Measurements from ENCODE around the gene KRTAP10-4.
A peak's percentile ranks its signal among the peaks of the same experiment; 100 is the strongest.
"Not testable (repeated sequence)": the region's sequence is repeated elsewhere in the genome, so short reads cannot be mapped to it uniquely, and the experiment has no call there.

The KRTAP10-4 gene

DNA sequence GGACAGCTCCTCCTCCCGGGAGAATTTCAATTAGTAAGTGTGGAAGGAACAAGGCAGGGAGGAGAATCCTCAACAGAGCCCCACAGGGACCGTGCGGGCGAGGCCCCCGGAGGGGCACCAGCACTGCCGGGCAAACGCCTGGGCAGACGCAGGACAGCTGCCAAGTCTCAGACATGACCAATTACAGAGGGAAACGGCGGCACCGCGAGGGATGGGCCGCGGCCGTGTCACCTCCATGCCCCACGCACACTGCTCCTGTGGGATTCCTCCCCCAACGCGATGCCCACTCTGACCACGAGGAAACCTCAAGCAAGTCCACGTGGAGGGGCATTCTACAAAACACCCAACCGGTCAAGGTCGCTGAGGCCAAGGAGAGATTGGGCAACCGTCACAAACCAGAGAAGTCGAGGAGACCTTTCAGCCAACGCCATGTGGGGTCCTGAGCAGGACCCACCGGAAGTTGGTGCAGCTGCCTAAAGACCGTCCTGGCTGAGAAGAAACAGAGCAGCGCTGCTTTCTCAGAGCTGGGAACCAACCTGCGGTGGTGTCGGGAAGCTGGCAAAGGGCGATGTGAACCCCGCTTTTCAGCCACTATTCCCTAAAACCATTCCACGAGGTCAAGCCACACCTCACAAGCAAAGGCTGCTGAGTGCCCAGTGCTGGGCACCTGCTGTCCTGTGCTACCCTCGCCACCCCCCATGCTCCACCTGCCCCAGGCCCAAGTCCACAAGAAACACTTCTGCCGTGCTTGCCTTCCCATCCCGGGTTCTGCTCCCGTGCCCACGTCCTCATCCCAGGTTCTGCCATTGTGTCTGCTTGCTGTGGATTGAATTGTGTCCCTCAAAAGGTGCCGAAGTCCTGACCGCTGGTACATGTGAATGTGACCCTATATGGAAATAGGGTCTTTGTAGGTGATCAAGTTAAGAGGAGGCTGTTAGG, 1.4 kb upstream of the KRTAP10-4 start:
- DNase-seq = peak in 3 of 42 donors; percentile 19 to 33 (median 30)
- intact Hi-C loops (cut with DNase I) = no loop called here

DNA sequence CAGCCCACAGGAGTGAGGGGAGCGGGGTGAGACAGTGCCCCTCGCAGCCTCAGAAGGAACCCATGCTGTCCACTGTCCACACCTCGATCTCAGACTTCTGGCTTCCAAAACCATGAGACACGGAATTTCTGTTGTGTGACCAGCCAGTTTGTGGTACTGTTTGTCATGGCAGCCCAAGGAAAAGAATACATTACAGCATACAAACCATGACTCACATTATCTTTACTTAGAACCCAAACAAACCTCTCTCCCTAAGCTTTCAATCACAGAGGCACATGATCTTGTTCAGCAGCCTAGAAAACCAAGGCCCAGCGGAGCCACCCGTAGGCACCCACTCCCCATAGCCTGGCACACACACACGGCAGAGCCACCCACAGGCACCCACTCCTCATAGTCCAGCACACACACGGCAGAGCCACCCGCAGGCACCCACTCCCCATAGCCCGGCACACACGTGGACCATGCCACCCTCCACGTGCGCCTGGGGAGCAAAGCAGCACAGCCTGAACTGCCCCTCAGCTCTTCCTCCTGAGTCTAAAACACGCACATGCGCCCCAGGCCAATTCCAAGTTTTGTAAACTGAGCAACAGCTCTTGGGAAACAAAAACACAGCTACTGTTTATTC, 458 bp upstream of the KRTAP10-4 start:
- DNase-seq = peak in 3 of 42 donors; percentile 20 to 34 (median 27)
- intact Hi-C loops (cut with DNase I) = no loop called here

DNA sequence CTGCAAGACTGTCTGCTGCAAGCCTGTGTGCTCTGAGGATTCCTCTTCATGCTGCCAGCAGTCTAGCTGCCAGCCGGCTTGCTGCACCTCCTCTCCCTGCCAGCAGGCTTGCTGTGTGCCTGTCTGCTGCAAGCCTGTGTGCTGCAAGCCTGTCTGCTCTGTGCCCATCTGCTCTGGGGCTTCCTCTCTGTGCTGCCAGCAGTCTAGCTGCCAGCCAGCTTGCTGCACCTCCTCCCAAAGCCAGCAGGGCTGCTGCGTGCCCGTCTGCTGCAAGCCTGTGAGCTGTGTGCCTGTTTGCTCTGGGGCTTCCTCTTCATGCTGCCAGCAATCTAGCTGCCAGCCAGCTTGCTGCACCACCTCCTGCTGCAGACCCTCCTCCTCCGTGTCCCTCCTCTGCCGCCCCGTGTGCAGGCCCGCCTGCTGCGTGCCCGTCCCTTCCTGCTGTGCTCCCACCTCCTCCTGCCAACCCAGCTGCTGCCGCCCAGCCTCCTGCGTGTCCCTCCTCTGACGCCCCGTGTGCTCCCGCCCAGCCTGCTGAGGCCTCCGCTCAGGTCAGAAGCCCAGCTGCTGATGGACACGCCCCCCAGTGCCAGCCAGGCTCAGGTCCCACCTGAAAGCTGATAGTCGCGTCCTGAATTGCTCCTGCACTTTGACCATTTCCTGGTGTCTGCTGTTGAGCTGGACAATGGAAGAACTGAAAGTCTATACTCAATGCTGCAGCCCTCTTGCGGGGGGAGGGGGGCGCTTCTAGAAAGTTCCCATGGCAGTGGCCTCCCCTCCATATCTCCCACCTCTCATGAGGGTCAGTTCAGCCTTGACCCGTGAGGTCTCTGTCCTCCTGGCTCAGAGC, 1.2 kb downstream of the KRTAP10-4 start:
- DNase-seq = peak in 3 of 42 donors; percentile 12 to 28 (median 13)
- intact Hi-C loops (cut with DNase I) = no loop called here

DNA sequence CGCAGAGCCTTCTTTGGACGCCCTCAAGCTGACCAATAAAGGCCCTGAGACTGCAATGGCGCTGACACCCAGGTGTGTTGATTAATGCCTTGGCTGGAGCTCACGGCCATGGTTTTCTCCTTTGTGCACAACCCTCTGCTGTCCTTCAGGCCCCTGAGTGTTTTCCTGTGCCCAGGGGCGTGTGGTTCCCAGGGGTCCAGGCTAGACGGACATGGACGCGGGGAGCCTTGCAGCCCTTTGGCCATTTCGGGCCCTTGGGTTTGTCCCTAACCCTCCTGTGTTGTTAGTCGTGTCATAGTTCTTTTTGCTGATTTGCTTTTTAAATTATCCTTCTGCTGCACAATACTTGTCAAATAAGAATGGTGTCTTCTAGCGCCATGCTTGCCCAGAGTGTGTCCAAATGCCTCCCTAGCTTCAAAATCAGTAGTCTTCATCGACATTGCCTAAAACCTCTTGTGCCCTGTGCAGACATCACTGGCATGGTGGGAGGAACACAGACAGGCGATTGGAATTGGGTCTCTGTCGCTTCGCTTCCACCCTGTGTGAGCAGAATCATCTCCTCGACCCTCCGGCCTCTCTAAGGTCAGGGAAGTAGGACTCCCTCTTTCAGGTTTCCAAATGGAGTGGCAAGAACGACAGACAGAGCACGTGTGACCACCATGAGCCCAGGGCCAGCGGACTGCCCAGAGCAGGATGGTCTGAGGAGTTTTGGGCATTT, 1.9 kb downstream of the KRTAP10-4 start:
- intact Hi-C loops (cut with DNase I) = no loop called here
- DNase-seq = peak in 1 of 42 donors; percentile 22

DNA sequence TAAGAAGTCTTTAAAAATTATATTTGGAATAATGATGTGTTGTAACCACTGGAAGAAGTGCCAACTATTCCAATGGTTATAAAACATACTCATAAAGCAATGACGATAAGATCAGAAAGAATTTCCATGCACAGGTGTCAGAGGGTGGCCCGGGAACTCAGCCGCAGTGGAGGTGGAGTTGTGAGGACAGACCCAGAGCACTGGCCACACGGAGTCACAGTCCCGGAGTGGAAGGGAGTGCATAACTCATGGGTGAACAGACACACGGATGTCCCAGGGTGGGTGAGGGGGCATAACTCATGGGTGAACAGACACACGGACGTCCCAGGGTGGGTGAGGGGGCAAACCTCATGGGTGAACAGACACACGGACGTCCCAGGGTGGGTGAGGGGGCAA, 2.5 kb downstream of the KRTAP10-4 start:
- DNase-seq = peak in 3 of 42 donors; percentile 16 to 27 (median 20)
- intact Hi-C loops (cut with DNase I) = no loop called here

DNA sequence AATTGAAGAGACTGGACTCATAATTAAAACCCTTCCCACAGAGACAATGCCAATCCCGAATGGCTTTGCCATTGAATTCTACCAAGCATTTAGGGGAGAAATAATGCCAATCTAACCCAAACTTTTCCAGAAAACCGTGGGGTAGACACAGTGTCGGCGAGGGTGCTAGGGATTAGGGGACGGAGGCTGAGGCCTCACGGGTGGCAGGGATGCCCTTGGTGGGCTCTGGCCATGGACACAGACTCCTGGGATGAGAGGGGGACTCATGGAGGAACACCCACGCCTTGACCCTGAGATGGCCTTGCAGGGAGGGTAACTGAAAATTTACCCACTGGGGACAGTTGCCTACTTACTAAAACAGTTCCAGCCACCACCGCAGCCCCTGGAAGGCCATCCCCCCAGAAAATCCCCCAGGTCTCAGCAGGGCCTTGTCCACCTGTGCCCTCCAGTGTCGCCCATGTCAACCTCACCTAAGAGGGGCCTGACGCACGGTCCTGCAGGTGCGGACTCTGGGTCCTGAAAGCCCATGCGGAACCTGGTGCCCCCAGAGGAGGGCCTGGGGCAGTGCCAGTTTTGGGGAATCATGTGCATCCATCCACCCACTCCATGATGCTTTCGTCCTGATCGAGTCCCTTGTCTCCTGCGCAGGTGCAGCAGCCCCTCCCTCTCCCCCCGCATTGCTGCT, 5.0 kb downstream of the KRTAP10-4 start:
- DNase-seq = peak in 2 of 42 donors; percentile 26 to 28
- intact Hi-C loops (cut with DNase I) = no loop called here

DNA sequence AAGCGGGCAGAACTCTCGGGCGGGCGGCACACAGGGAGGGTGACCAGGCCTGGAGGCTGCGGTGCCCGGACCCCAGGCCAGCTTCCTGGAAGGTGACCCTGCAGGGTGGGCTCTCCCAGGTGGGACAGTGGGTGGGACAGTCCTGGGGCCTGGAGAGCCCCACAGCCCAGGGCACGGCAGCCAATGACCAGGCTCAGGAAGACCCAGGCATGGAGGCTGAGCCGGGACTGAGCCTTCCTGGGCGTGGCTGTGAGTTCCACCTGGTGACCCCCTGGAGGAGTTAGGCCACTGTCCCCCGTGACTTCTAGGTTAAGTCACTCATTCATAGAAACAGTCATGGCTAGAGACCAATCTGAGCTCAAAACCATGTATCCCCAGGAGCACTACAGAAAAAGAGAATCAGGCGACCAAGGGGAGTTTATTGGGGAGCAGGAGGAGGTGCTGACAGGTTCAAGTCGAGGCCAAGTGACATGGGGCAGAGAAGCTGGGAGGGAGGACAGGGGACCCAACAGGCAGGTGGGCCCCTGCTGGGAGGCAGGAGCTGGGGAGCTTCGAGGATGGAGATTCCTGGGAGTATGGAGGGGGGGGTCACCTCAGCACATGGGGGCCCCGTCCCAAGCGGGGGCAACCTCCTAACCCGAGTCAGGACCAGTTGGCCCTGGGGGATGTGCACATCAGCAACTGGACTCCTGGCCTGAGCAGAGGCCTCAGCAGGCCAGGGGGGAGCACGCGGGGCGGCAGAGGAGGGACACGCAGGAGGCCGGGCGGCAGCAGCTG, 5.7 kb downstream of the KRTAP10-4 start:
- intact Hi-C loops (cut with DNase I) = no loop called here
- DNase-seq = peak in 2 of 42 donors; percentile 28 to 30

DNA sequence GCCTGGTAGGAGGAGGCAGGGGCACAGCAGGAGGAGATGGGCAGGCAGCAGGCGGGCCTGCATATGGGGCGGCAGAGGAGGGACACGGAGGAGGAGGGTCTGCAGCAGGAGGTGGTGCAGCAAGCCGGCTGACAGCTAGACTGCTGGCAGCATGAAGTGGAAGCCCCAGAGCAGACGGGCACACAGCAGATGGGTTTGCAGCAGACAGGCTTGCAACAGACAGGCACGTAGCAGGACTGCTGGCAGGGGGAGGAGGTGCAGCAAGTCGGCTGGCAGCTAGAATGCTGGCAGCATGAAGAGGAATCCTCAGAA, 6.3 kb downstream of the KRTAP10-4 start:
- peak in 3 of 42 donors; percentile 16 to 31 (median 23) for DNase-seq
- intact Hi-C loops (cut with DNase I) = no loop called here

DNA sequence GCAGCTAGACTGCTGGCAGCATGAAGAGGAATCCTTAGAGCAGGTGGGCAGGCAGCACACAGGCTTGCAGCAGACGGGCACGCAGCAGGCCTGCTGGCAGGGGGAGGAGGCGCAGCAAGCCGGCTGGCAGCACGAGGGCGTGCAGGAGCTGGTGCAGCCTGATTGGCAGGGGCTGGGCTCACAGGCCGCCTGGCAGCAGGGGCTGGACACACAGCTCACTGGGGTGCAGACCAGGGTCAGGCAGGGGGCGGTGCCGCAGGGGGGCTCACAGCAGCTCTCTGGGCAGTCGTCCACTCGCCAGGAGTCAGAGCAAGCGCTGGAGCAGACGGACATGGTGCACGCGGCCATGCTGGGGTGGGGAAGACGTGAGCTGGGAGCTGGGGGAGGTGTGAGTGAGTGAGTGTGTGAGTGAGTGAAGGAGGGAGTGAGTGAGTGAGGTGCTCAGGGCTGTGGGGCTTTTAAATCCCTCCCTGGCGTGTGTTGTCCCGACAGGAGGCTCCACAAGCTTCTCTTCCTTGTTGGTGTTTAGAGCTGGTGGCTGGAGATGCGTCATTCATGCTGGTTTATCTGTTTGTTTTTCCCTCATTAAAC, 6.8 kb downstream of the KRTAP10-4 start, which contains the start of gene KRTAP10-5:
TSS of gene KRTAP10-5 (minus strand) at position 374 of the 591 bp plus-strand sequence. CDS start at position 348, 26 bp downstream.
- intact Hi-C loops (cut with DNase I) = not testable (repeated sequence)
- peak in 9 of 42 donors; percentile 16 to 62 (median 40) for DNase-seq

DNA sequence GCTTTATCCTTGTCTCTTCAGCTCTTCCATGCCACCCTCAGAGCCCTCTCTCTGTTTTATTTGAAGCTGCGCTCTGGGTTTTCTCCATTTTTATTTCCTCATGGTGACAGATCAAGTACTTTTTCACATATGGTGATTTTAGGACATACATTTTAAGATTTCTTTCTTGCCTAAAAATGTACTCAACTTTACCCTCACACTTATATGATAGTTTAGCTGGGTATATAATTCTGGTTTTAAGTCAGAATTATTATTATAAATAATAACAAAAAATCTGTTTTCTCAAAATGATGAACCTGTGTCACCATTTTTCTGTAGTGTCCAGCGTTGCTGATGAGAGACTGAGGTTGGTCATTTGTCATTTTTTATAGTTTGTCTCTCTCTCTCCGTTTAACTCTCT, 7.6 kb downstream of the KRTAP10-4 start:
- intact Hi-C loops (cut with DNase I) = no loop called here
- no peak for DNase-seq

DNA sequence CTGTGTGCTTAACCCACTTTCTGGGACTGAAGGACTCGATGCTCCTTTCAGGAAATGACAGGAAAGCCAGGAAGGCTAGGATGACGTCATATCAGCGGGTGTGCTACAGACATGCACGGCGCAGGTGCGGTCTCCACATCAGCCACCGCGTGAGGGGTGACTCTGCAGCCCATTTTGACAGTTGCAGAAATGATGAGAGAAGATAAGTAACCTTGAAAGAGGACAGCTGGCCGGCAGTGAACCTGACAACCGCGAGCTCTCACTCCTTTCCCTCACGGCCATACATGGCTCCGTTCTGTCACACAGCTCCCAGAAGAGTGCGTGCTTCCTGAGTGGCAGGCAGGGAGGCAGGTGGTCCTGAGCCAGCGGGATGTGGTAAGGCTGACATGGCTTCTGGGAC, 8.5 kb downstream of the KRTAP10-4 start:
- intact Hi-C loops (cut with DNase I) = no loop called here
- no peak for DNase-seq

DNA sequence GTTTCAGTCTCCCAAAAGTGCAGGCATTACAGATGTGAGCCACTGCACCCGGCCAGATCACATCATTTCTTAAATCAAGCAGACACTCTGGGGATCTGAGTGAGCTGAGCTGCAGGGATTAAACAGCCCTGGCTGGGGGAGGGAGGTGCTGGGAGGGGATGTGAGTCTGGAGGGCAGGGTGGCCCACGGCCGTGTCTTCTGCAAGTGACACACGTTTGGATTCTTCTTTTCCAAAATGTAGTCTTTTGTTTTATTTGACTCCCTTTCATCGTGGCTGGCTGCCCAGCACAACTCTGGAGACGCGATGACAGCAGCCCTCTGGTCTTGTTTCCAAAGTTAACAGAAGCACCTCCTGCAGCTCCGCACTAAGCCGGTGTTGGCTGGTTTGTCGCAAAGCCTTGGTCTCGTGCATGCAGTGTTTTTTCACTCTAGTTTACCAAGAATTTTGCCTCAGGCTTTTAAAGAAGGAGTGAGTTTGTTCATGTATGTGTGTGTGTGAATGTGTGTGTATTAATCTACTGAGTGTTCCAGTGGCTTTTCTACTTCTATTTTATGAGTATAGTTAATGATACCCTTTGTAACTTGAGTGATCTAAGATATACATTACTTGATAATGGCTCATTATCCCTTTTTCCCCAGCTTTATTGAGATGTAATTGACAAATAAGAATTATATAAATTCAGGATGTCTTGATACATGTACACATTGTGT, 9.7 kb downstream of the KRTAP10-4 start:
- intact Hi-C loops (cut with DNase I) = no loop called here
- DNase-seq = no peak

DNA sequence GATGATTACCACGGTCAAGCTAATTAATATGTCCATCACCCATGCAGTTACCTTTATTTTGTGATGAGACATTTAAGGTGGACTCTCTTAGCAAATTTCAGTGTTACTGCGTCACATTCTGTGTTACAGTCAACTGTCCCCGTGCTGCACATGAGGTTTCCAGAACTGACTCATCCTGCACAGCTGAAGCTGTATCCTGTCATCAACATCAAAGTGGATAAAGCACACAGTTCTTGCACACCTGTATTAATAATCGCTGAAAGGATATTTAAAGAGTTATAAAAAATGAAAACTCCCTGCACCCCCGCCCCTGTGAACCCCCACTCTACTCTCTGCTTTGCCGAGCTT, 10.2 kb downstream of the KRTAP10-4 start:
- intact Hi-C loops (cut with DNase I) = no loop called here

DNA sequence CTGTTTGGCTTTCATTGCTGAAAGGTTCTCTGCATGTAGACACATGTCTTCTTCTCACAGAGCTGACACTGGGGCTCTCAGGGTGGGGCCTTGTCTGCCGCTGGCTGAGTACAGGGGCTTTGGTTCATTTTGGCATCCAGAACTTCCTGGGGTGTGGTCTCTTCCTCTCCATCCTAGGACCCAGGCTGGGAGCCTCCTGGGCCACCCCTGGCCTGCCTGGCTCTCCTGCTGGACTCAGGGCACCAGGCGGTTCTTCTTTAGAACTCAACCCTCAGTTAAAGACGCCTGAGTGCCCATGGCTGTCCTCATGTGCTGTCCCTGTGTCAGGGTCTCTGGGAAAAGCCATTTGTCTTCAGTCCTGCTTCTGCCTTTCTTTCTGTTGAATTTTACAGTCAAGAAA, 12.4 kb downstream of the KRTAP10-4 start:
- intact Hi-C loops (cut with DNase I) = no loop called here
- no peak for DNase-seq

More for the DNA sequence above, 10.2 kb downstream of the KRTAP10-4 start:
- peak in 15 of 42 donors; percentile 12 to 55 (median 38) for DNase-seq

DNA sequence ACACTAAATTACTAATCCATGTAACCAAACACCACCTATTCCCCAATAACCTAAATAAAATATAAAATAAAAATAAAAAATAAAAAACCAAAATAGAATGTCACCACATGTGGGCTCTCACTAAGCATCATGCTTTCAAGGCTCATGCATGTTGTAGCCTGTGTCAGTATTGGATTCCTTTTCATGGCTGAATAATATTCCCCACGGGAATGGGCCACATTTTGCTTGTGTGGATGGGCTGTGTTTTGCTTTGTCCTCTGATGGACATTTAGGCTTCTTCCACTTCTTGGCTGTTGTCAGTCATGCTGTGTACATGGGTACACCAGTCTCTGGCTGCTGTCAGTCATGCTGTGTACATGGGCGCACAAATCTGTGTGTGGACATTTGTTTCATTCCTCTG, 15.6 kb downstream of the KRTAP10-4 start:
- DNase-seq = peak in 1 of 42 donors; percentile 8
- intact Hi-C loops (cut with DNase I) = no loop called here

DNA sequence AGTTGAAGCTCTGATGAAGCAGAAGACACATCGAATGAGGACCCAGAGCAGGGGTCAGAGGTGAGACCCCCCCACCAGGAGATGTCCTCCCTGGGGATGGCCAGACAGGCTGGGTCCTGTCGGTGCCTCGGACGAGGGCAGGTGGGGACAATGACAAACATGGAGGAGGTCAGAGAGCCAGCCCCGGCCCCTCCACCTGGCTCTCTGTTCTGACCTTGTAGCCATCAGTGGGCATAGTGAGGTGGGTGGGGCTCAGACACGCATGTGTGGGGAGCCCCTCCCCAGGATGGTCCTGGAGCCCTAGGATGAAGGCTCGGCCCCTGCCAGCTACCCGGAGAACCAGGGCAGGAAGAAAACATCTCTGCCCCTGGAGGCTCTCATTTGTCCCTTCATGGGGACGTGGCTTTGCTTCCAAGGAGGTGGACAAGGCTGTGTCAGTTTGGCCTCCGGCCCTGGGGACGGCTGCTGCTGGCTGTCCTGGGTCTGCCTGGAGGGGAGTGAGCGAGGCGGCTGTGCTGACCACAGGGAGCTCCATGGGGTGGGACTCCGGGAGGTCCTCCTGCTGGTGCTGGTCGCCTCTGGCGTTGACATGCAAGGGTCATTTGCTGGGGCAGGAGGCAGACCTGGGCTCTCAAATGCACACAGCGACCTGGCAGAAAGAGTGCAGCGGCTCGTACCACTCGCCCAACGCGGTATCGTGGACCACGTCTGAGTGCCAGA, 16.2 kb downstream of the KRTAP10-4 start:
- peak in 1 of 42 donors; percentile 31 for DNase-seq

More for the DNA sequence above, 16.2 kb downstream of the KRTAP10-4 start:
- intact Hi-C loops (cut with DNase I) = no loop called here
